ENCODE results near the gene TRABD2B.

TRABD2B gene

DNA sequence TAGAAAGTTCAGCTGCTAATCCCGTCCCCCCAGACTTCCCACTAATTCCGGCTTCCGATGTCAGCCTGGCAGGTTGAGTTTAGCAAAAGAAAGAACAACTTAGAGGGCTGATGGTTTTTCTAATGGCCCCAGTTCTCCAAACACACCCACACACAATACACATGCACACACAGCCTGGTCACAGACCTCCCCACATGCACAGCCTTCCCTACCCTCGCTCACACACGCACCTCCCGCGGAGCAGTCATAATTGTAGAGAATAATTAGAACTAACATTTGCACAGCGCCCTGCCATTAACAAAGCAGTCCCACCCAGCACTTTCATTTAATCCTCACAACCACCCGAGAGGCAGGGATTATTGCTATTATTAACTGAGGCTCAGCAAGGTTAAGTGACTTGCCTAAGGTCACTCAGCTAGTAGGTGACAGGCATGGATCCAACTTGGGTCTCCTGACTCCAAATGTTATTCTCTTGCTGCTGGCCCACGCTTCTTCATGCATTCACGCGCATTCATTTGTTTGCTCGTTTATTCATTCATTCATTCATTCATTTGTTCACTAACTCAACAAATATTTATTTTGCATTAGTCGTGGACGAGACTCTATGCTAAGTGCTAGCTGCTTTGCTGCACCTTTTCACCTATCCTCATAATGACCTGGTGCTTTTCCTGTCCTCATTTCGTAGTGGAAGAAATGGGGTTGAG, 284.4 kb downstream of the TRABD2B start:
- DNase-seq = no peak

DNA sequence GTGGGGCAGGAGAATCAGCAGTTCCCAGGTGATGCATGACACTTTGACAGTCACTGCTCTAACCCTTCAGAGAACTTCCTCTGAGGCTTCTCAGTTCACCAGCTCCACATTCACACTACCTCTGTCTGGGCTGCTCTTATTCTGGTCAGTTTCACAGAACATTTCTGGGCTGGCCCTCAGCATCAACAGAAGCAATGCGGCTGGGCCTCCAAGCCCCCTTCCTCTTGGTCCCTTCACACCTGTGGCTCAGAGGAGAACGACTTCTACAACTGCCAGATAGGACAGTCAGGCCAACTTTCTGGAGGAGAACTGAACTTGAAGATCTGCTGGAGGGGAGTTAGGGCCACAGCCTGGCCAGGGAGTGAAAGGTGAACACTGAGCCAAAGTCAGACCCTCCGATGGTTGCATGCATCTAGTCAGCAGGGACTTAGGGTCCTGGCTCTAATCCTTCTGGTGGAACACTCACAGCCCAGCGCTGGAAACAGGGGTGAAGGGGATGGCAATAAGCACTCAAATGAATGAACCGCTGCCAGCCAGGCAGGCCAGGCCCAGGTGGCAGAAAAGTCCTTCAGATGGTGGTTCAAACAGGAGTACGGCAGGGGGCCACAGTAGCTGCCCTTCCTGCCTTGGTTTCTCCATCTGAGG, 285.2 kb downstream of the TRABD2B start:
- no peak for DNase-seq

DNA sequence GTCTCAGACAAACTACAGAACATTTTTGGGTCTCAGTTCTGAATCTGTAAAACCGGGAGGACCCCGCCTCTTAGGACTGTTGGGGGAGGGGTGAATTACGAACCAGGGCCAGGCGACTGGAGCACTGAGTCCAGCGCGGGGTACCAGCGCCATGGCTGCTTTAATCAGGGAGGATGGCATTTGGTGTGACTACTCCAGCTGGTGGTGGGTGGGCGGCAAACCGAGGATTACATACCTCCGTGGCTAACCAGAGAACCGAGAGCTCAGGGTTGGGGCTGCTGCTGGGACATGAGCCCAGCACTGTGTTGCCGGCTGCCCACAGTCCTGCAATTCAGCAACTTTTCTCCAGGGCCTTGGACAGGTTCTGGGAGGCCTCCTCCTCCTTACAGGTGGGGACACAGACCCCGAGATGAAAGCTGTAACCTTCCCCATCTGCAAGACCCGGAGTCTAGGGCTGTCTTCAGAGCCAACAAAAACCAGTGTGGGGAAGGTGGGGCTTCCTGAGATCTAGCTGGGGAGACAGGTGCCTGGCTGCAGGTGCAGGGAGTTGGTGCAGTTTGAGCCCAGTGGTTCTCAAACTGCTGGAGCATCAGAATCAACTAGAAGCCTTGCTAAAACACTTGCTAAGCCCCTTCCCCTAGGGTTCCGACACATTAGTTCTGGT, 285.9 kb downstream of the TRABD2B start:
- no peak for DNase-seq
